ENCODE measurements around the gene SEMA3D. TPM values are rescaled to one million over a fixed set of nuclear protein-coding genes. Genes with fewer than 3 reads are reported as not detected.
A peak's percentile ranks its signal among the peaks of the same experiment; 100 is the strongest.

The SEMA3D gene
- total RNA-seq, 1 experiment from 2014 or later = 1.4 TPM

GRCh38 chr7:85004402-85004801 is 182.5 kb downstream of the SEMA3D start:
- H3K4me3 ChIP-seq (replicated peaks in 1 of 2; ENCODE audit: low read depth in 1 of 2, low read length in 2 of 2) = no peak overlapping the region
- ATAC-seq (no peak), DNase-seq (ENCODE audit: low read depth, low spot score) (no peak)
- H2AFZ ChIP-seq (ENCODE audit: low read depth, low read length, poor library complexity, severe bottlenecking) = no peak overlapping the region
- intact Hi-C loops (cut with micrococcal nuclease) = no loop called here
- H3K9me3 ChIP-seq (ENCODE audit: control insufficient read depth in 1 of 2, insufficient read depth in 1 of 2, low read depth in 1 of 2, low read length in 2 of 2) = no peaks in the 10 kb centered on the region
- no peaks in the 10 kb centered on the region for H3K79me2 ChIP-seq (ENCODE audit: insufficient read depth, low read length)
- ChIA-PET POLR2A (no interaction called here), RAD21 (ENCODE audit: low non-redundant PET in 1 of 2, low total read pairs in 2 of 2, uncharacterized antibody in 2 of 2, unreplicated experiment in 2 of 2) (no interaction called here), CTCF (no interaction called here)
- no peak overlapping the region for H3K9ac ChIP-seq (ENCODE audit: low read length)
- BruUV-seq (replicated peaks) = no TSS peak
- no peak overlapping the region for H3K4me2 ChIP-seq (ENCODE audit: low read length)
- no peak overlapping the region for H3K27ac ChIP-seq (ENCODE audit: low read depth, low read length)
- H4K20me1 ChIP-seq (ENCODE audit: insufficient read depth) = no peaks in the 10 kb centered on the region
- no peak for TF ChIP-seq JUND (IDR thresholded peaks at IDR 0.05)
- no peak for TF ChIP-seq YY1 (IDR thresholded peaks at IDR 0.05; ENCODE audit: extremely low read depth, insufficient replicate concordance, low read depth, low read length)
- no peak for TF ChIP-seq RAD21 (IDR thresholded peaks at IDR 0.05; ENCODE audit: low read depth)
- no peak for TF ChIP-seq EZH2phosphoT487 (IDR thresholded peaks at IDR 0.05; ENCODE audit: borderline replicate concordance)
- TF ChIP-seq FOSL1 (IDR thresholded peaks at IDR 0.05; ENCODE audit: low read depth) = no peak
- TF ChIP-seq SIN3A (IDR thresholded peaks at IDR 0.05; ENCODE audit: low read depth) = no peak
- no peak for TF ChIP-seq POLR2A (IDR thresholded peaks at IDR 0.05; ENCODE audit: borderline replicate concordance, extremely low read depth, insufficient read depth, insufficient read length)
- H3K27me3 ChIP-seq (ENCODE audit: insufficient read depth, low read length) = no peaks in the 10 kb centered on the region
- no peaks in the 10 kb centered on the region for H3K36me3 ChIP-seq (ENCODE audit: control insufficient read depth in 1 of 2, insufficient read depth in 2 of 2, low read length in 2 of 2)
- no peaks in the 10 kb centered on the region for H3K9me2 ChIP-seq (ENCODE audit: insufficient read depth)
- H3K4me1 ChIP-seq (ENCODE audit: control insufficient read depth in 1 of 2, insufficient read depth in 2 of 2, low read length in 2 of 2) = no peaks in the 10 kb centered on the region

DNA sequence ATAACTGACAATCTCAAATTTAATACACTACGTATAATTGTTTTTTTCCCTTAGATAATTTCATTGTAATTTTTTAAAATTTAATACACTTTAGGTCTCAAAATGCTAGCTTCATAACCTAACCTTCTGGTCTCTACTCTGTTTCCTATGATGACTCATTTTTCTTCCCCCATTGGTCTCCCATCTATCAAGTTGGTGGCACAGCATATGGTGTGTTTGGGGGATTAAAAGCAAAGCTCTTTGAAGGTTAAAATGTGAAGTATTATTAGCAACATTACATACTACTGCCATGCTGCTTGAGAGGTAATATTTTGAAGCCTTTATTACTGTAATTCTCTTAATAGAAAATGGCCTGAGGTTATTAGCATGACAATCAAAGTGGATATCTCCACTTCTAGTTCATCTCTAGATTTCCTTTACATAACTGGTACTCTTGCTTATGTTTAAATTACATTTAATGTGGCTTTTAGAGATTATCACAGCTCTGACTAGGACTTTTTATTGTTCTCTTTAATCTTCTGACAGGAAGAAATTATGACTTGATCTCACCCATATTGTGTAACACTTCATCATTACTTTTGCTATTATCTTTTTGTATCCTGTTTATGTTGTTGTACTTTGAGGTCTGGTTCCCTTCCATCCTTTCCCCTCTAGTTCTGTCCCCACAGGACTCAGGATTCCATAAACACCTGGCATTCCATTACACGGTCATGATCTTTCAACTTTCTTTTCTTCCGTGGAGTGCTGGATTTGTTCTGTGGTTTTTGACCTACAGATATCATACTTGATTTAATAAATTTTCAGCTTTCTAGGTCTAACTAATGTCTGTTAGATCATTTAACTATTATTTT is 185.1 kb downstream of the SEMA3D start:
- intact Hi-C loops (cut with micrococcal nuclease) = no loop called here

More for the DNA sequence above, 185.1 kb downstream of the SEMA3D start:
- H3K36me3 ChIP-seq (ENCODE audit: control insufficient read depth in 1 of 2, insufficient read depth in 2 of 2, low read length in 2 of 2) = no peaks in the 10 kb centered on the region
- no peak overlapping the region for H3K27ac ChIP-seq (ENCODE audit: low read depth, low read length)
- no peaks in the 10 kb centered on the region for H3K4me1 ChIP-seq (ENCODE audit: control insufficient read depth in 1 of 2, insufficient read depth in 2 of 2, low read length in 2 of 2)
- ChIA-PET POLR2A (no interaction called here), RAD21 (ENCODE audit: low non-redundant PET in 1 of 2, low total read pairs in 2 of 2, uncharacterized antibody in 2 of 2, unreplicated experiment in 2 of 2) (no interaction called here), CTCF (no interaction called here)
- no peak overlapping the region for H3K9ac ChIP-seq (ENCODE audit: low read length)
- H3K4me2 ChIP-seq (ENCODE audit: low read length) = no peak overlapping the region
- no peaks in the 10 kb centered on the region for H3K9me3 ChIP-seq (ENCODE audit: control insufficient read depth in 1 of 2, insufficient read depth in 1 of 2, low read depth in 1 of 2, low read length in 2 of 2)
- TF ChIP-seq YY1 (IDR thresholded peaks at IDR 0.05; ENCODE audit: extremely low read depth, insufficient replicate concordance, low read depth, low read length) (no peak), TCF7L2 (IDR thresholded peaks at IDR 0.05; ENCODE audit: borderline replicate concordance, extremely low read depth, insufficient read depth, insufficient read length) (peak; percentile 16)
- H3K9me2 ChIP-seq (ENCODE audit: insufficient read depth) = no peaks in the 10 kb centered on the region
- H3K27me3 ChIP-seq (ENCODE audit: insufficient read depth, low read length) = no peaks in the 10 kb centered on the region
- no peak overlapping the region for H2AFZ ChIP-seq (ENCODE audit: low read depth, low read length, poor library complexity, severe bottlenecking)
- no TSS peak for BruUV-seq (replicated peaks)
- no peak for DNase-seq (ENCODE audit: low read depth, low spot score)
- no peak overlapping the region for H3K4me3 ChIP-seq (replicated peaks in 1 of 2; ENCODE audit: low read depth in 1 of 2, low read length in 2 of 2)
- no peaks in the 10 kb centered on the region for H3K79me2 ChIP-seq (ENCODE audit: insufficient read depth, low read length)
- no peak for ATAC-seq
- no peaks in the 10 kb centered on the region for H4K20me1 ChIP-seq (ENCODE audit: insufficient read depth)
